NCI-H2107 (cell line): ENCODE data around the gene TAF6.

Source experiments
- DNase-seq: peaks from one replicate; lab custom pipeline; 2025; lab: John Stamatoyannopoulos, UW

Gene TAF6

GRCh38 chr7:100065452-100066186 is 53.5 kb downstream of the TAF6 start:
- no peak for DNase-seq

GRCh38 chr7:100064162-100064561 is 55.0 kb downstream of the TAF6 start:
- DNase-seq, result no peak

GRCh38 chr7:100063376-100063775 is 55.8 kb downstream of the TAF6 start:
- no peak for DNase-seq

DNA sequence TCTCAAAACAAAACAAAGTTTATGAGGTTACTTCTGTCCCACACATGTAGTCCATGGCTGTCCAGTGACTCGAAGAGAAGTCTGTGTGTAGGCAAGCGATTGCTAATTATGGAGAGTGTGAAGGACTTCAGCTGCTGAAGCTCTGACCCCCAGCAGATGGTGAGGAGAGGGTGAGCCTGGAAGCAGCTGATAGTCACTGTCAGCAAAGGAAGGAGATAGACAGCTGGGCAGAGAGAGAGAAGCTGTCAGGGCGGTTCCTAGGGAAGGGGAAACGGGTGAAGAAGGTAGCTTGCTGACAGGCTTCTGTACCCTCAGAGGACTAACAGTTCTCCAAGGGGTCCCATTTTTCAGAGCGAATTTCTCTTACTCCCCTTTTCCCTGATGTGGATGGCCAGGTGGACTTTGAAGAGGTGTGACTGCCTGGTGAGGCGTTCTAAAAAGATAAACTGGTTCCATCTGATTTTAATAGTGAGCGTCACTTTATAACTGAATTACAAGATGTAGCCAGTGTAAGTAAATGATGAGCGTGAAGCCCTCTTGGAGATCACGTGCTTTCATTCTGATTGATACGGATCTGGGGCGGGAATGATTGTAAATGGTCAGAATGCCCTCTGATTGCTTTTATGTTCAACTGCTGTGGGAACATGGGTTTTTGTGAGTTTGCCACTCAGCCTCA is 57.5 kb downstream of the TAF6 start:
- DNase-seq, result no peak

GRCh38 chr7:100059251-100059739 is 59.9 kb downstream of the TAF6 start:
- DNase-seq, result no peak
